GM23338 (cell line): Measurements from ENCODE around the gene SH3RF3. TPM values are rescaled to one million over a fixed set of nuclear protein-coding genes. Genes with fewer than 3 reads are reported as not detected.

Experiments used
- ATAC-seq: fragments of 200-7000 bp; cut with Tn5 transposase; 3 replicates; pipeline ENCODE4 v1.9.1; 2020
- DNase-seq: peaks from one replicate; pipeline ENCODE4 v3.0.0-alpha.2; 2015; ENCODE audit warnings: low spot score
- H2AFZ ChIP-seq: fragments of 200-600 bp; sonication (generic); 2 replicates; pipeline ENCODE4 v1.8.0; 2016; ENCODE audit warnings: antibody characterized with exemption, mild to moderate bottlenecking, moderate library complexity
- H3F3A ChIP-seq: fragments of 200-600 bp; sonication (generic); replicated peaks from 2 replicates; pipeline ENCODE4 v1.8.0; 2017; ENCODE audit warnings: antibody characterized with exemption, mixed run types, low read depth
- H3K27ac ChIP-seq: fragments of 200-600 bp; sonication (generic); 2 replicates; pipeline ENCODE4 v1.6.1; 2016; ENCODE audit warnings: low read depth
- H3K27me3 ChIP-seq: fragments of 200-600 bp; sonication (generic); 2 replicates; pipeline ENCODE4 v1.8.0; 2016; ENCODE audit warnings: mild to moderate bottlenecking, mixed run types, moderate library complexity; ENCODE audit not compliant: insufficient read depth
- H3K36me3 ChIP-seq: fragments of 200-600 bp; sonication (generic); 2 replicates; pipeline ENCODE4 v1.8.0; 2016; ENCODE audit warnings: mild to moderate bottlenecking; ENCODE audit not compliant: insufficient read depth
- H3K4me1 ChIP-seq: fragments of 200-600 bp; sonication (generic); 2 replicates; pipeline ENCODE4 v1.8.0; 2016; ENCODE audit warnings: mild to moderate bottlenecking, moderate library complexity; ENCODE audit not compliant: insufficient read depth
- H3K4me2 ChIP-seq: fragments of 200-600 bp; sonication (generic); 2 replicates; pipeline ENCODE4 v1.7.1; 2017; ENCODE audit warnings: mixed run types
- H3K4me3 ChIP-seq: fragments of 200-600 bp; sonication (generic); 2 replicates; pipeline ENCODE4 v1.6.1; 2016; ENCODE audit warnings: mixed run types
- H3K79me2 ChIP-seq: fragments of 200-600 bp; sonication (generic); replicated peaks from 2 replicates; pipeline ENCODE4 v1.8.0; 2017; ENCODE audit warnings: mild to moderate bottlenecking; ENCODE audit not compliant: insufficient read depth
- H3K9me2 ChIP-seq: fragments of 200-600 bp; sonication (generic); 2 replicates; pipeline ENCODE4 v1.8.0; 2017; ENCODE audit not compliant: insufficient read depth
- H4K20me1 ChIP-seq: fragments of 200-600 bp; sonication (generic); replicated peaks from 2 replicates; pipeline ENCODE4 v1.8.0; 2017; ENCODE audit warnings: mild to moderate bottlenecking; ENCODE audit not compliant: insufficient read depth
- H3K27ac Mint-ChIP-seq: 2 replicates; pipeline ENCODE4 v1.8.0; 2020; ENCODE audit warnings: inconsistent platforms, mild to moderate bottlenecking, moderate library complexity, mixed read lengths
- H3K27me3 Mint-ChIP-seq: 3 replicates; pipeline ENCODE4 v1.8.0; 2022; ENCODE audit warnings: low read depth, mild to moderate bottlenecking, moderate library complexity, mixed read lengths, inconsistent platforms; ENCODE audit not compliant: insufficient read depth, poor library complexity
- H3K36me3 Mint-ChIP-seq: 3 replicates; pipeline ENCODE4 v1.8.0; 2021; ENCODE audit warnings: low read depth, mild to moderate bottlenecking, inconsistent platforms, moderate library complexity, mixed read lengths
- H3K4me1 Mint-ChIP-seq: 3 replicates; pipeline ENCODE4 v1.8.0; 2020; ENCODE audit warnings: mild to moderate bottlenecking, inconsistent platforms, mixed read lengths
- H3K4me3 Mint-ChIP-seq: 3 replicates; pipeline ENCODE4 v1.8.0; 2021; ENCODE audit warnings: moderate library complexity, mild to moderate bottlenecking, inconsistent platforms, mixed read lengths
- H3K9me3 Mint-ChIP-seq: 3 replicates; pipeline ENCODE4 v1.8.0; 2020; ENCODE audit warnings: moderate library complexity, mild to moderate bottlenecking, inconsistent platforms, mixed read lengths
- CREB1 ChIP-seq: fragments of 250-450 bp; sonication (Bioruptor Pico); IDR thresholded peaks from 2 replicates; pipeline ENCODE4 v1.5.0; 2020; ENCODE audit warnings: low read depth, mild to moderate bottlenecking, moderate library complexity
- CTCF ChIP-seq, 2 experiments: fragments of 200-600 bp in 1 of 2; sonication (generic) in 1 of 2; conservative IDR thresholded peaks; 2 replicates each; pipeline versions ENCODE4 v1.5.1 to v1.6.1; 2016 to 2017; ENCODE audit warnings: antibody characterized with exemption in 2 of 2, low read depth in 2 of 2, mild to moderate bottlenecking in 2 of 2, moderate library complexity in 1 of 2
- ETS1 ChIP-seq: IDR thresholded peaks from 2 replicates; pipeline ENCODE4 v1.6.1; 2016; ENCODE audit warnings: antibody characterized with exemption
- EZH2 ChIP-seq: fragments of 200-600 bp; sonication (generic); IDR thresholded peaks from one replicate; pipeline ENCODE4 v1.8.0; 2017; ENCODE audit warnings: antibody characterized with exemption, mild to moderate bottlenecking, low read depth; ENCODE audit not compliant: unreplicated experiment
- EZH2phosphoT487 ChIP-seq: fragments of 200-600 bp; sonication (generic); IDR thresholded peaks from one replicate; pipeline ENCODE4 v1.8.1; 2018; ENCODE audit warnings: antibody characterized with exemption; ENCODE audit not compliant: unreplicated experiment
- JUNB ChIP-seq: IDR thresholded peaks from one replicate; pipeline ENCODE4 v1.6.1; 2016; ENCODE audit warnings: antibody characterized with exemption; ENCODE audit not compliant: unreplicated experiment
- NANOG ChIP-seq: IDR thresholded peaks from 2 replicates; pipeline ENCODE4 v1.6.1; 2016; ENCODE audit warnings: antibody characterized with exemption, borderline replicate concordance
- POLR2AphosphoS5 ChIP-seq: IDR thresholded peaks from 2 replicates; pipeline ENCODE4 v1.6.1; 2016; ENCODE audit warnings: antibody characterized with exemption, low read depth
- STAT1 ChIP-seq: IDR thresholded peaks from one replicate; pipeline ENCODE4 v1.6.1; 2016; ENCODE audit warnings: antibody characterized with exemption; ENCODE audit not compliant: unreplicated experiment
- ZNF114 ChIP-seq: fragments of 250-450 bp; sonication (Bioruptor Pico); IDR thresholded peaks from 2 replicates; pipeline ENCODE4 v1.5.0; 2020; ENCODE audit warnings: mild to moderate bottlenecking, moderate library complexity
- ZNF331 ChIP-seq: fragments of 250-450 bp; sonication (Bioruptor Pico); IDR thresholded peaks from 2 replicates; pipeline ENCODE4 v1.5.0; 2020; ENCODE audit warnings: low read depth, mild to moderate bottlenecking, moderate library complexity
- ZNF462 ChIP-seq: fragments of 250-450 bp; sonication (Bioruptor Pico); IDR thresholded peaks from 2 replicates; pipeline ENCODE4 v1.5.0; 2020; ENCODE audit warnings: mild to moderate bottlenecking, moderate library complexity
- polyA plus RNA-seq: library from polyadenylated mRNA; unstranded; fragments of >200 nt; fragmentation: Nextera tagmentation; extraction: Ambion mirVana; gene quantifications from 2 replicates; pipeline ENCODE4 v1.2.1, GENCODE V29; 2016
- total RNA-seq: library from RNA; depleted of rRNA; stranded (reverse); fragments of >200 nt; shearing (Covaris generic); gene quantifications from 2 replicates; pipeline ENCODE4 v1.2.3, GENCODE V29; 2014

SH3RF3 gene
- total and polyA plus RNA-seq, 2 experiments from 2014 or later, result 0.11 to 0.63 TPM

GRCh38 chr2:109258905-109259540 is 130.0 kb downstream of the SH3RF3 start:
- no peak for ATAC-seq

More at GRCh38 chr2:109258905-109259540, 130.0 kb downstream of the SH3RF3 start:
- TF ChIP-seq CTCF (conservative IDR thresholded peaks at IDR 0.05; ENCODE audit: low read depth in 2 of 2) (no peak), ZNF331 (CRISPR knock-in tag) (no peak), ZNF462 (CRISPR knock-in tag) (no peak), ETS1 (no peak), POLR2AphosphoS5 (no peak), CREB1 (CRISPR knock-in tag) (no peak), JUNB (no peak), EZH2phosphoT487 (no peak), EZH2 (no peak), STAT1 (no peak), ZNF114 (CRISPR knock-in tag) (no peak), NANOG (no peak)
- H2AFZ ChIP-seq, result no peak overlapping the region
- Mint-ChIP-seq H3K9me3 (no peaks in the 10 kb centered on the region), H3K27me3 (no peaks in the 10 kb centered on the region), H3K4me3 (no peak overlapping the region), H3K27ac (no peak overlapping the region), H3K36me3 (no peaks in the 10 kb centered on the region), H3K4me1 (peaks cover 11% of the 10 kb centered on the region; the same call in 2 of the 3 replicates)
- no peak overlapping the region for H3K4me2 ChIP-seq
- no peaks in the 10 kb centered on the region for H3F3A ChIP-seq
- no peaks in the 10 kb centered on the region for H3K9me2 ChIP-seq
- H3K36me3 ChIP-seq, result no peaks in the 10 kb centered on the region
- H3K4me3 ChIP-seq, result no peak overlapping the region
- H3K4me1 ChIP-seq, result no peaks in the 10 kb centered on the region
- no peak for DNase-seq
- H3K27me3 ChIP-seq, result no peaks in the 10 kb centered on the region
- no peaks in the 10 kb centered on the region for H3K79me2 ChIP-seq
- no peak overlapping the region for H3K27ac ChIP-seq
- H4K20me1 ChIP-seq, result no peaks in the 10 kb centered on the region
